GM06990 (cell line): ENCODE data around the gene MAP3K10.

ENCODE experiments used
- DNase-seq: peaks from one replicate; pipeline ENCODE4 v3.0.0-alpha.2; 2011; ENCODE audit not compliant: insufficient read length; ENCODE audit errors: extremely low read depth
- H3K27me3 ChIP-seq: replicated peaks from 2 replicates; pipeline ENCODE4 v1.6.0; 2011; ENCODE audit warnings: low read length; ENCODE audit not compliant: control insufficient read depth, insufficient read depth
- H3K36me3 ChIP-seq: 2 replicates; pipeline ENCODE4 v1.5.1; 2011; ENCODE audit warnings: low read length; ENCODE audit not compliant: control insufficient read depth, insufficient read depth
- H3K4me3 ChIP-seq: replicated peaks from 2 replicates; pipeline ENCODE4 v1.5.1; 2011; ENCODE audit warnings: low read depth, mild to moderate bottlenecking, control low read depth, low read length
- TF ChIP-seq, protein P1 (sequence below): IDR thresholded peaks from 2 replicates; pipeline ENCODE4 v1.5.1; 2011; ENCODE audit warnings: low read length, control low read depth, mild to moderate bottlenecking, inconsistent platforms; ENCODE audit not compliant: insufficient read depth, poor library complexity, severe bottlenecking

Gene MAP3K10

DNA sequence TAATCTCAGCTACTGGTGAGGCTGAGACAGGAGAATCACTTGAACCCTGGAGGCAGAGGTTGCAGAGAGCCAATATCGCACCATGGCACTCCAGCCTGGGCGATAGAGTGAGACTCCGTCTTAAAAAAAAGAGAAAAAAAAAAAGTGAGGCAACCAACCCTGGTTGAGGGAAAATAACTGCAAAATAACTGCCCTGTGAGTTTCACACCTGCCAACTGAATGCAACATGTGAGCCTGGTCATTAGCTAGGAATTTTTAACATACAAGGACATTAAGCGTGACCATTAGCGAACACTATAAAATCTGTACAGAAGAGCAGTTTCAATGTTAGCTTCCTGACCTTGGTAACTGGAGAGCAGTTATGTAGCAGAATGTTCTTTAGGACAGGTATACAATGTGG, 37.6 kb downstream of the MAP3K10 start:
- H3K27me3 ChIP-seq: no peaks in the 10 kb centered on the region; the same call in 1 of the 2 replicates
- DNase-seq: no peak
- H3K4me3 ChIP-seq: no peak overlapping the region
- H3K36me3 ChIP-seq: peaks cover 3% of the 10 kb centered on the region
- TF ChIP-seq, protein P1, sequence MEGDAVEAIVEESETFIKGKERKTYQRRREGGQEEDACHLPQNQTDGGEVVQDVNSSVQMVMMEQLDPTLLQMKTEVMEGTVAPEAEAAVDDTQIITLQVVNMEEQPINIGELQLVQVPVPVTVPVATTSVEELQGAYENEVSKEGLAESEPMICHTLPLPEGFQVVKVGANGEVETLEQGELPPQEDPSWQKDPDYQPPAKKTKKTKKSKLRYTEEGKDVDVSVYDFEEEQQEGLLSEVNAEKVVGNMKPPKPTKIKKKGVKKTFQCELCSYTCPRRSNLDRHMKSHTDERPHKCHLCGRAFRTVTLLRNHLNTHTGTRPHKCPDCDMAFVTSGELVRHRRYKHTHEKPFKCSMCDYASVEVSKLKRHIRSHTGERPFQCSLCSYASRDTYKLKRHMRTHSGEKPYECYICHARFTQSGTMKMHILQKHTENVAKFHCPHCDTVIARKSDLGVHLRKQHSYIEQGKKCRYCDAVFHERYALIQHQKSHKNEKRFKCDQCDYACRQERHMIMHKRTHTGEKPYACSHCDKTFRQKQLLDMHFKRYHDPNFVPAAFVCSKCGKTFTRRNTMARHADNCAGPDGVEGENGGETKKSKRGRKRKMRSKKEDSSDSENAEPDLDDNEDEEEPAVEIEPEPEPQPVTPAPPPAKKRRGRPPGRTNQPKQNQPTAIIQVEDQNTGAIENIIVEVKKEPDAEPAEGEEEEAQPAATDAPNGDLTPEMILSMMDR: no peak

DNA sequence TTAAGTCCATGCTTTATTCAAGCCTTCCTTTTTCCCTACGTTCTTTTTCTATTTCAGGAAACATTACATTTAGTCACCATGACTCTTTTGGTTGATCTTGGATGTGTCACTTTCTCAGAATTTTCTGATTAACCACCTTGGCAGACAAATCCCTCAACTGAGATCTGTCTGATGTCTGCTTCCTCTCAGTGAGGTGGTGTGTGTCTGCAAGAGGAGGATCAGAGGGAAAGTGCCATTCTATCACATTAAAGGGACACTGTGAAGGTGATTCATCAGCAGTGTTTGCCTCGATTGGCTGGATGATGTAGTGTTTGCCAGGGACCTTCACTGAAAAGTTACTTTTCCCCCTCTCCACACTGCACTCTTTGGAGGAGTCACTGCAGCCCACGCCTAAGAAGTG, 38.3 kb downstream of the MAP3K10 start:
- Histone ChIP-seq H3K4me3 (no peak overlapping the region), H3K27me3 (no peaks in the 10 kb centered on the region; the same call in 1 of the 2 replicates), H3K36me3 (peaks cover 5% of the 10 kb centered on the region)
- DNase-seq: no peak
- TF ChIP-seq, protein P1: no peak

DNA sequence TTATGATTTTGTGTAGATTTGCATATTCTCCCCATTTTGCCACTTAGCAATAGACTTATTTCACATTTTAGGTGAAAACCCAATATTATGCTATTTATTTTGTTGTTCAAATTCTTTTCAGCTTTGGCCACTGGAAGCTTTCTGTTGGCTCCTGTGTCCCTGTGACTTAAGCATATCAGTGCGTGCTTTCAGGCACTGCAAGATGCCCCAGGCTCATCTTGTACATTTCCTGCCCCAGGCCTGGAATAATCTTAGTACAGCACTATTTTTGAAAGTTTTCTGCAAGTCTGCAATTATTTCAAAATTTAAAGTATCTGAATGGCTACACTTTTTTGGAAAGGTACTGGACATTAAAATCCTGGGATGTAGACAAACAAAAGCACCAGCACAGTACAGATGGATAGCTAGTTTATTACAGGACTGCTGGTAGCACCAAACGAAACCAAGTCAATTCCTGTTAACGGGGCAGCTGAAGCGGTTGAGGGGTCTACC, 38.7 kb downstream of the MAP3K10 start:
- H3K27me3 ChIP-seq: no peaks in the 10 kb centered on the region; the same call in 1 of the 2 replicates
- TF ChIP-seq, protein P1: no peak
- H3K36me3 ChIP-seq: peaks cover 6% of the 10 kb centered on the region
- no peak overlapping the region for H3K4me3 ChIP-seq
- no peak for DNase-seq

DNA sequence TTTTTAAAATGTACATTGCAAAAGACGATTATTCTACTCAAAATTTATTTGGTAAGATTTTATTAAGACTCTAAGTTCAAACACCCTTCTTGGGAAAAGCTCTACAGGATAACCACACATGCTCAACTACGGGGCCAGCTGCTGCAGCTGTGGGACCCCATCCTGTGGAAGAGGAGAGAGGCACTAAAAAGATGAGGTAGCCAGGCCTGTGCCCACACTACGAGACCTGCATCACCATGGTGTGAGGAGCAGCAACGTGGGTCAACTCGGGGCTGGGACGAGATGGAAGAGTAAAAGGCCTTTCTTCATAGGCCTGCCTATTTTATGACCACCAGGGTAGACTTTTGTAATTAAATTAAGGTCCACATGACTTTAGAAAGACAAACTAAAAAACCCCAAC, 39.8 kb downstream of the MAP3K10 start:
- no peak for DNase-seq
- no peaks in the 10 kb centered on the region for H3K27me3 ChIP-seq
- no peak overlapping the region for H3K4me3 ChIP-seq
- H3K36me3 ChIP-seq: peaks cover 16% of the 10 kb centered on the region
- TF ChIP-seq, protein P1: no peak

DNA sequence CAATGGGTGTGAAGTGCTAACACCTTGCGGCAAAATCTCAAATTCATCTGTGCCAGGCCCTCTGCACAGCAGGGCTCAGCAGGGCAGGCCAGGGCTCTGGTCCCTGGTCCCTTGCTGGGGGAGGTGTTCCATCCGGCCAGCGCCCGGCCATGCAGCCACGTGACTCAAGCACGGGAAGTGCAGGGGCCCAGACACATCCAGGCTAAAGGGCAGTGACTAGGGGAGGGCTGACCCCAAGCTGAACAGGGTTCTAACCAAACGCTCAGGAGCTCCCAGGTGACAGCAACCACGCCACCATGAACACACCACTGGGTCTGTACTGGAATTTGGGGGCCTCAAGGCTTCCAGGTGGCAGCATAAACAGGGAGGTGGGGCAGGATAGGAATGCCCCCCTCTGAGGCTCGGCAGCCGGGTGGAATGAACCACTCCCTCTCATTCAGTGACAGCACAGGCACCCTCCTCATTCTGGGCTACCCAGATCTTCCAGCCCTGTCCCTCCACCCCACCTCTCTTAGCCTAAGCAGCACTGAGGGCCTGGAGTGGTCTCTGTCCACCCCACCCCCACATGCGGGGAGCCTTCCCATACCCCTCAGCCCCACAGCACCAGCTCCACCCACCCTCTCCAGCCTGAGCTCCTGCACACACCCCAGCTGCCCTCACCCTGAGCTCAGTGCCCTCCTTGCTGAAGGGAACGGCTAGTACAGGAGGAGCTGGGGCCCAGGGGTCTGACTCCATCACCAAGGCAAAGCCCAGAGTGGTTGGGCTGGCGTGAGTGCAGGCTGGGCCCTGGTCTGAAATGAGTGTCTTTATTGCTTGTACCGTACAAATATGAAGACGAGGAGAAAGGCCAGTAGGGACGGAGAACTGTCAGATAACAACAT, 40.6 kb downstream of the MAP3K10 start:
- Histone ChIP-seq H3K36me3 (peaks cover 22% of the 10 kb centered on the region), H3K4me3 (no peak overlapping the region), H3K27me3 (no peaks in the 10 kb centered on the region)
- no peak for DNase-seq
- TF ChIP-seq, protein P1: no peak
